ENCODE measurements around the gene ACVRL1. TPM values are rescaled to one million over a fixed set of nuclear protein-coding genes. Genes with fewer than 3 reads are reported as not detected.

ACVRL1 gene
- total RNA-seq, 5 donors from 2014 or later (not counting 1 experiment from before 2014, with no cell fraction given), result 0.16 to 0.58 (median 0.23) TPM; not detected in 2

GRCh38 chr12:51953864-51954263 lies 46.6 kb downstream of the ACVRL1 start:
- H3K27ac Mint-ChIP-seq, result peak overlapping the region; percentile 45 to 60
- H3K4me1 ChIP-seq (ENCODE audit: control insufficient read depth in 1 of 2, extremely low read depth in 1 of 2, insufficient read depth in 2 of 2, low read length in 2 of 2), result peaks cover 19 to 24% of the 10 kb centered on the region in 2 experiments
- no peaks in the 10 kb centered on the region for H3K27me3 Mint-ChIP-seq
- DNase-seq (no peak), ATAC-seq (replicated peaks in 1 of 4) (no peak)
- H3K4me3 ChIP-seq (ENCODE audit: control insufficient read depth in 1 of 2, extremely low read depth in 1 of 2, low read length in 1 of 2), result no peak overlapping the region
- H3K27me3 ChIP-seq (replicated peaks in 1 of 2; ENCODE audit: control insufficient read depth in 2 of 2, extremely low read depth in 1 of 2, insufficient read depth in 2 of 2, low read length in 1 of 2), result peaks cover 0 to 3% of the 10 kb centered on the region in 2 experiments
- no peaks in the 10 kb centered on the region for H3K36me3 Mint-ChIP-seq
- CTCF ChIA-PET, result interaction anchor here in 1 of 2 donors (1.7 kb wide), 1 partner anchor 16 kb away, joined by 4 read pairs; no protein-coding TSS in a partner anchor
- peak overlapping the region; percentile 4 to 91 (median 79) for H3K4me3 Mint-ChIP-seq
- no CpG with 5 or more reads among the region's 4 CpGs for WGBS (ENCODE audit: insufficient coverage)
- H3K27ac ChIP-seq (ENCODE audit: low read length), result no peak overlapping the region
- H3K4me1 Mint-ChIP-seq, result peaks cover 43 to 55% (median 48%) of the 10 kb centered on the region in 3 donors
- H3K9me3 Mint-ChIP-seq, result no peaks in the 10 kb centered on the region
- POLR2A ChIA-PET, result no interaction called here
- H3K36me3 ChIP-seq (ENCODE audit: control insufficient read depth in 2 of 2, extremely low read depth in 1 of 2, insufficient read depth in 1 of 2, low read length in 1 of 2), result no peaks in the 10 kb centered on the region
- no peaks in the 10 kb centered on the region for H3K9me3 ChIP-seq

GRCh38 chr12:51954561-51955361 lies 47.5 kb downstream of the ACVRL1 start:
- no peak overlapping the region for H3K27ac ChIP-seq (ENCODE audit: low read length)
- WGBS (ENCODE audit: insufficient coverage), result 67% methylated on average over 4 of the region's 7 CpGs
- POLR2A ChIA-PET, result no interaction called here
- H3K4me3 ChIP-seq (ENCODE audit: control insufficient read depth in 1 of 2, extremely low read depth in 1 of 2, low read length in 1 of 2), result no peak overlapping the region
- CTCF ChIA-PET, result interaction anchor here (0.7 to 1.7 kb wide), 4 partner anchors 15 to 134 kb away, joined by 3 to 4 read pairs (median 3); no protein-coding TSS in a partner anchor
- no peak overlapping the region for H3K4me3 Mint-ChIP-seq
- no peaks in the 10 kb centered on the region for H3K9me3 ChIP-seq
- H3K27ac Mint-ChIP-seq, result peak overlapping the region; percentile 23 to 60
- peaks cover 51 to 64% (median 55%) of the 10 kb centered on the region in 3 donors for H3K4me1 Mint-ChIP-seq
- peaks cover 5% of the 10 kb centered on the region for H3K36me3 Mint-ChIP-seq
- H3K27me3 ChIP-seq (replicated peaks in 1 of 2; ENCODE audit: control insufficient read depth in 2 of 2, extremely low read depth in 1 of 2, insufficient read depth in 2 of 2, low read length in 1 of 2), result no peaks in the 10 kb centered on the region
- ATAC-seq (replicated peaks in 1 of 4) (no peak), DNase-seq (no peak)
- H3K27me3 Mint-ChIP-seq, result no peaks in the 10 kb centered on the region
- H3K4me1 ChIP-seq (ENCODE audit: control insufficient read depth in 1 of 2, extremely low read depth in 1 of 2, insufficient read depth in 2 of 2, low read length in 2 of 2), result peaks cover 19 to 24% of the 10 kb centered on the region in 2 experiments
- H3K9me3 Mint-ChIP-seq, result no peaks in the 10 kb centered on the region
- H3K36me3 ChIP-seq (ENCODE audit: control insufficient read depth in 2 of 2, extremely low read depth in 1 of 2, insufficient read depth in 1 of 2, low read length in 1 of 2), result no peaks in the 10 kb centered on the region

- H3K9me3 Mint-ChIP-seq, result no peaks in the 10 kb centered on the region
- peaks cover 58 to 70% (median 60%) of the 10 kb centered on the region in 3 donors for H3K4me1 Mint-ChIP-seq
- no peak overlapping the region for H3K4me3 Mint-ChIP-seq
- peaks cover 19 to 30% of the 10 kb centered on the region in 2 experiments for H3K4me1 ChIP-seq (ENCODE audit: control insufficient read depth in 1 of 2, extremely low read depth in 1 of 2, insufficient read depth in 2 of 2, low read length in 2 of 2)
- no peaks in the 10 kb centered on the region for H3K9me3 ChIP-seq
- no peak for DNase-seq
- H3K36me3 ChIP-seq (ENCODE audit: control insufficient read depth in 2 of 2, extremely low read depth in 1 of 2, insufficient read depth in 1 of 2, low read length in 1 of 2), result no peaks in the 10 kb centered on the region
- H3K27ac ChIP-seq (ENCODE audit: low read length), result no peak overlapping the region
- no peaks in the 10 kb centered on the region for H3K27me3 Mint-ChIP-seq
- ChIA-PET POLR2A (no interaction called here), CTCF (interaction anchor here (0.5 to 1.7 kb wide), 4 partner anchors 15 to 112 kb away, joined by 3 to 4 read pairs (median 3); no protein-coding TSS in a partner anchor)
- H3K27me3 ChIP-seq (replicated peaks in 1 of 2; ENCODE audit: control insufficient read depth in 2 of 2, extremely low read depth in 1 of 2, insufficient read depth in 2 of 2, low read length in 1 of 2), result no peaks in the 10 kb centered on the region
- ATAC-seq (replicated peaks in 1 of 4), result no peak
- H3K27ac Mint-ChIP-seq, result peak overlapping the region in 1 of 2 donors; percentile 5
- H3K36me3 Mint-ChIP-seq, result peaks cover 7% of the 10 kb centered on the region
- 100% methylated on average over 1 of the region's 1 CpG for WGBS (ENCODE audit: insufficient coverage)
- no peak overlapping the region for H3K4me3 ChIP-seq (ENCODE audit: control insufficient read depth in 1 of 2, extremely low read depth in 1 of 2, low read length in 1 of 2)
Observed at GRCh38 chr12:51955702-51956101, 48.4 kb downstream of the ACVRL1 start.

GRCh38 chr12:51958542-51958941 lies 51.2 kb downstream of the ACVRL1 start:
- no peak for DNase-seq
- Histone ChIP-seq H3K4me1 (ENCODE audit: control insufficient read depth in 1 of 2, extremely low read depth in 1 of 2, insufficient read depth in 2 of 2, low read length in 2 of 2) (peaks cover 0 to 46% of the 10 kb centered on the region in 2 experiments), H3K36me3 (ENCODE audit: control insufficient read depth in 2 of 2, extremely low read depth in 1 of 2, insufficient read depth in 1 of 2, low read length in 1 of 2) (no peaks in the 10 kb centered on the region), H3K9me3 (no peaks in the 10 kb centered on the region), H3K27ac (ENCODE audit: low read length) (no peak overlapping the region), H3K27me3 (replicated peaks in 1 of 2; ENCODE audit: control insufficient read depth in 2 of 2, extremely low read depth in 1 of 2, insufficient read depth in 2 of 2, low read length in 1 of 2) (no peaks in the 10 kb centered on the region), H3K4me3 (ENCODE audit: control insufficient read depth in 1 of 2, extremely low read depth in 1 of 2, low read length in 1 of 2) (no peak overlapping the region)
- Mint-ChIP-seq H3K27ac (no peak overlapping the region), H3K4me1 (peaks cover 60 to 73% (median 63%) of the 10 kb centered on the region in 3 donors), H3K27me3 (no peaks in the 10 kb centered on the region), H3K9me3 (no peaks in the 10 kb centered on the region), H3K4me3 (no peak overlapping the region), H3K36me3 (peaks cover 17% of the 10 kb centered on the region)
- WGBS (ENCODE audit: insufficient coverage), result 98% methylated on average over 10 of the region's 13 CpGs
- ChIA-PET POLR2A (no interaction called here), CTCF (no interaction called here)
- no peak for ATAC-seq (replicated peaks in 1 of 4)

GRCh38 chr12:51959211-51959610 lies 51.9 kb downstream of the ACVRL1 start:
- no peaks in the 10 kb centered on the region for H3K27me3 Mint-ChIP-seq
- peaks cover 0 to 41% of the 10 kb centered on the region in 2 experiments for H3K4me1 ChIP-seq (ENCODE audit: control insufficient read depth in 1 of 2, extremely low read depth in 1 of 2, insufficient read depth in 2 of 2, low read length in 2 of 2)
- no peak overlapping the region for H3K4me3 ChIP-seq (ENCODE audit: control insufficient read depth in 1 of 2, extremely low read depth in 1 of 2, low read length in 1 of 2)
- CTCF ChIA-PET, result no interaction called here
- H3K36me3 Mint-ChIP-seq, result peaks cover 20% of the 10 kb centered on the region
- H3K27me3 ChIP-seq (replicated peaks in 1 of 2; ENCODE audit: control insufficient read depth in 2 of 2, extremely low read depth in 1 of 2, insufficient read depth in 2 of 2, low read length in 1 of 2), result no peaks in the 10 kb centered on the region
- 87% methylated on average over 3 of the region's 3 CpGs for WGBS (ENCODE audit: insufficient coverage)
- H3K4me3 Mint-ChIP-seq, result no peak overlapping the region
- ATAC-seq (replicated peaks in 1 of 4), result no peak
- H3K4me1 Mint-ChIP-seq, result peaks cover 54 to 68% (median 56%) of the 10 kb centered on the region in 3 donors
- H3K27ac Mint-ChIP-seq, result peak overlapping the region in 1 of 2 donors; percentile 52
- H3K9me3 Mint-ChIP-seq, result no peaks in the 10 kb centered on the region
- POLR2A ChIA-PET, result no interaction called here
- DNase-seq, result no peak
- no peak overlapping the region for H3K27ac ChIP-seq (ENCODE audit: low read length)
- H3K36me3 ChIP-seq (ENCODE audit: control insufficient read depth in 2 of 2, extremely low read depth in 1 of 2, insufficient read depth in 1 of 2, low read length in 1 of 2), result no peaks in the 10 kb centered on the region
- H3K9me3 ChIP-seq, result no peaks in the 10 kb centered on the region

GRCh38 chr12:51959921-51960320 lies 52.6 kb downstream of the ACVRL1 start:
- no peaks in the 10 kb centered on the region for H3K27me3 ChIP-seq (replicated peaks in 1 of 2; ENCODE audit: control insufficient read depth in 2 of 2, extremely low read depth in 1 of 2, insufficient read depth in 2 of 2, low read length in 1 of 2)
- H3K9me3 ChIP-seq, result no peaks in the 10 kb centered on the region
- H3K4me3 ChIP-seq (ENCODE audit: control insufficient read depth in 1 of 2, extremely low read depth in 1 of 2, low read length in 1 of 2), result no peak overlapping the region
- Mint-ChIP-seq H3K36me3 (peaks cover 20% of the 10 kb centered on the region), H3K4me3 (no peak overlapping the region), H3K9me3 (no peaks in the 10 kb centered on the region), H3K27me3 (no peaks in the 10 kb centered on the region), H3K27ac (peak overlapping the region; percentile 48 to 52), H3K4me1 (peaks cover 47 to 67% (median 49%) of the 10 kb centered on the region in 3 donors)
- ChIA-PET POLR2A (no interaction called here), CTCF (interaction anchor here in 1 of 2 donors (0.7 kb wide), 1 partner anchor 788 kb away, joined by 4 read pairs; no protein-coding TSS in a partner anchor)
- 100% methylated on average over 1 of the region's 4 CpGs for WGBS (ENCODE audit: insufficient coverage)
- peaks cover 0 to 37% of the 10 kb centered on the region in 2 experiments for H3K4me1 ChIP-seq (ENCODE audit: control insufficient read depth in 1 of 2, extremely low read depth in 1 of 2, insufficient read depth in 2 of 2, low read length in 2 of 2)
- ATAC-seq (replicated peaks in 1 of 4) (no peak), DNase-seq (no peak)
- no peak overlapping the region for H3K27ac ChIP-seq (ENCODE audit: low read length)
- no peaks in the 10 kb centered on the region for H3K36me3 ChIP-seq (ENCODE audit: control insufficient read depth in 2 of 2, extremely low read depth in 1 of 2, insufficient read depth in 1 of 2, low read length in 1 of 2)

Data from T-cell (primary cell).